Neural cell (in vitro differentiated cells): ENCODE results near the gene ACSM6. TPM values are rescaled to one million over a fixed set of nuclear protein-coding genes. Genes with fewer than 3 reads are reported as not detected.

Experiments
- H2AFZ ChIP-seq: fragments of 200-600, 300-800 bp; sonication (generic), shearing (Covaris generic); 2 replicates; pipeline ENCODE4 v1.6.0; 2014; ENCODE audit warnings: low read depth, mild to moderate bottlenecking, antibody characterized with exemption, low read length, moderate library complexity
- H3F3A ChIP-seq: fragments of 200-600 bp; shearing (Covaris generic); 2 replicates; pipeline ENCODE4 v1.6.1; 2016; ENCODE audit warnings: mild to moderate bottlenecking, moderate library complexity, mixed read lengths, antibody characterized with exemption, low read length; ENCODE audit not compliant: insufficient read depth, poor library complexity, severe bottlenecking
- H3K27ac ChIP-seq: fragments of 200-600, 300-800 bp; sonication (generic), shearing (Covaris generic); 2 replicates; pipeline ENCODE4 v1.5.1; 2014; ENCODE audit warnings: mild to moderate bottlenecking, low read length, moderate library complexity
- H3K27me3 ChIP-seq: fragments of 300-800, 200-600 bp; sonication (generic), shearing (Covaris generic); 2 replicates; pipeline ENCODE4 v1.6.0; 2014; ENCODE audit warnings: mild to moderate bottlenecking, low read depth, low read length, moderate library complexity; ENCODE audit not compliant: insufficient read depth
- H3K36me3 ChIP-seq: fragments of 300-800, 200-600 bp; sonication (generic), shearing (Covaris generic); 2 replicates; pipeline ENCODE4 v1.5.1; 2014; ENCODE audit warnings: mild to moderate bottlenecking, antibody characterized with exemption, low read length, moderate library complexity; ENCODE audit not compliant: insufficient read depth
- H3K4me2 ChIP-seq: fragments of 300-800, 200-600 bp; sonication (generic), shearing (Covaris generic); 2 replicates; pipeline ENCODE4 v1.6.0; 2014; ENCODE audit warnings: mild to moderate bottlenecking, low read length
- H3K4me3 ChIP-seq: fragments of 300-800, 200-600 bp; sonication (generic), shearing (Covaris generic); 2 replicates; pipeline ENCODE4 v1.5.1; 2014; ENCODE audit warnings: mild to moderate bottlenecking, low read length, moderate library complexity
- H3K79me2 ChIP-seq: fragments of 200-600 bp; shearing (Covaris generic); replicated peaks from 2 replicates; pipeline ENCODE4 v1.6.0; 2014; ENCODE audit warnings: mild to moderate bottlenecking, low read length, moderate library complexity; ENCODE audit not compliant: insufficient read depth
- H3K9ac ChIP-seq: fragments of 300-800, 200-600 bp; sonication (generic), shearing (Covaris generic); 2 replicates; pipeline ENCODE4 v1.6.1; 2016; ENCODE audit warnings: mild to moderate bottlenecking, low read length, mixed read lengths
- H3K9me2 ChIP-seq: fragments of 200-600 bp; shearing (Covaris generic); 2 replicates; pipeline ENCODE4 v1.6.1; 2016; ENCODE audit warnings: mild to moderate bottlenecking, low read length, mixed read lengths; ENCODE audit not compliant: insufficient read depth
- H3K9me3 ChIP-seq: fragments of 200-600, 300-800 bp; sonication (generic), shearing (Covaris generic); 2 replicates; pipeline ENCODE4 v1.6.1; 2016; ENCODE audit warnings: mild to moderate bottlenecking, mixed run types, low read length, moderate library complexity, mixed read lengths
- H4K20me1 ChIP-seq: fragments of 200-600 bp; shearing (Covaris generic); 2 replicates; pipeline ENCODE4 v1.6.1; 2016; ENCODE audit warnings: mild to moderate bottlenecking, mixed run types; ENCODE audit not compliant: insufficient read depth
- CTCF ChIP-seq: fragments of 450-650 bp; IDR thresholded peaks from 2 replicates; pipeline ENCODE4 v1.5.1; 2014; ENCODE audit warnings: antibody characterized with exemption, mild to moderate bottlenecking, moderate library complexity; ENCODE audit not compliant: poor library complexity, severe bottlenecking
- EP300 ChIP-seq: fragments of 450-650 bp; conservative IDR thresholded peaks from 2 replicates; pipeline ENCODE4 v1.6.1; 2014; ENCODE audit warnings: antibody characterized with exemption, mild to moderate bottlenecking, moderate library complexity; ENCODE audit not compliant: poor library complexity, severe bottlenecking
- EZH2 ChIP-seq: fragments of 200-600, 300-800 bp; shearing (Covaris generic), sonication (generic); IDR thresholded peaks from 2 replicates; pipeline ENCODE4 v1.6.1; 2014; ENCODE audit warnings: antibody characterized with exemption, low read length, borderline replicate concordance, mild to moderate bottlenecking; ENCODE audit not compliant: insufficient read depth, poor library complexity, severe bottlenecking
- MXI1 ChIP-seq: fragments of 450-650 bp; conservative IDR thresholded peaks from 2 replicates; pipeline ENCODE4 v1.6.1; 2014; ENCODE audit warnings: antibody characterized with exemption, mild to moderate bottlenecking; ENCODE audit not compliant: poor library complexity, severe bottlenecking
- POLR2AphosphoS5 ChIP-seq: IDR thresholded peaks from 2 replicates; pipeline ENCODE4 v1.6.1; 2012
- RAD21 ChIP-seq: fragments of 450-650 bp; conservative IDR thresholded peaks from 2 replicates; pipeline ENCODE4 v1.6.1; 2014; ENCODE audit warnings: antibody characterized with exemption, mild to moderate bottlenecking, moderate library complexity
- SMC3 ChIP-seq: fragments of 450-650 bp; conservative IDR thresholded peaks from 2 replicates; pipeline ENCODE4 v1.6.1; 2014; ENCODE audit warnings: antibody characterized with exemption, mild to moderate bottlenecking, moderate library complexity; ENCODE audit not compliant: poor library complexity
- TAF1 ChIP-seq: IDR thresholded peaks from 2 replicates; pipeline ENCODE4 v1.6.1; 2012; ENCODE audit warnings: low read depth
- polyA plus RNA-seq: library from polyadenylated mRNA; depleted of rRNA; stranded (reverse); fragments of >200 nt; gene quantifications from 2 replicates; pipeline ENCODE4 v1.2.3, GENCODE V29; 2014
- TF ChIP-seq, protein P1 (sequence below): IDR thresholded peaks from 2 replicates; pipeline ENCODE4 v1.6.1; 2012; ENCODE audit warnings: borderline replicate concordance

The ACSM6 gene
- polyA plus RNA-seq, 1 donor from 2014 or later, result not detected

- TF ChIP-seq, protein P1, sequence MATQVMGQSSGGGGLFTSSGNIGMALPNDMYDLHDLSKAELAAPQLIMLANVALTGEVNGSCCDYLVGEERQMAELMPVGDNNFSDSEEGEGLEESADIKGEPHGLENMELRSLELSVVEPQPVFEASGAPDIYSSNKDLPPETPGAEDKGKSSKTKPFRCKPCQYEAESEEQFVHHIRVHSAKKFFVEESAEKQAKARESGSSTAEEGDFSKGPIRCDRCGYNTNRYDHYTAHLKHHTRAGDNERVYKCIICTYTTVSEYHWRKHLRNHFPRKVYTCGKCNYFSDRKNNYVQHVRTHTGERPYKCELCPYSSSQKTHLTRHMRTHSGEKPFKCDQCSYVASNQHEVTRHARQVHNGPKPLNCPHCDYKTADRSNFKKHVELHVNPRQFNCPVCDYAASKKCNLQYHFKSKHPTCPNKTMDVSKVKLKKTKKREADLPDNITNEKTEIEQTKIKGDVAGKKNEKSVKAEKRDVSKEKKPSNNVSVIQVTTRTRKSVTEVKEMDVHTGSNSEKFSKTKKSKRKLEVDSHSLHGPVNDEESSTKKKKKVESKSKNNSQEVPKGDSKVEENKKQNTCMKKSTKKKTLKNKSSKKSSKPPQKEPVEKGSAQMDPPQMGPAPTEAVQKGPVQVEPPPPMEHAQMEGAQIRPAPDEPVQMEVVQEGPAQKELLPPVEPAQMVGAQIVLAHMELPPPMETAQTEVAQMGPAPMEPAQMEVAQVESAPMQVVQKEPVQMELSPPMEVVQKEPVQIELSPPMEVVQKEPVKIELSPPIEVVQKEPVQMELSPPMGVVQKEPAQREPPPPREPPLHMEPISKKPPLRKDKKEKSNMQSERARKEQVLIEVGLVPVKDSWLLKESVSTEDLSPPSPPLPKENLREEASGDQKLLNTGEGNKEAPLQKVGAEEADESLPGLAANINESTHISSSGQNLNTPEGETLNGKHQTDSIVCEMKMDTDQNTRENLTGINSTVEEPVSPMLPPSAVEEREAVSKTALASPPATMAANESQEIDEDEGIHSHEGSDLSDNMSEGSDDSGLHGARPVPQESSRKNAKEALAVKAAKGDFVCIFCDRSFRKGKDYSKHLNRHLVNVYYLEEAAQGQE, result no peak
- no peak for TF ChIP-seq MXI1
- TF ChIP-seq EZH2, result no peak
- no peak for TF ChIP-seq CTCF
- TF ChIP-seq EP300, result no peak
- no peak for TF ChIP-seq POLR2AphosphoS5
- no peak for TF ChIP-seq SMC3
- no peak for TF ChIP-seq RAD21
- no peak for TF ChIP-seq TAF1
- Histone ChIP-seq H3F3A (no peaks in the 10 kb centered on the region), H3K27me3 (no peaks in the 10 kb centered on the region), H3K79me2 (no peaks in the 10 kb centered on the region), H3K4me2 (no peak overlapping the region), H3K27ac (no peak overlapping the region), H3K36me3 (no peaks in the 10 kb centered on the region), H3K9me3 (no peaks in the 10 kb centered on the region), H3K9me2 (no peaks in the 10 kb centered on the region), H3K4me3 (no peak overlapping the region), H4K20me1 (no peaks in the 10 kb centered on the region), H2AFZ (no peak overlapping the region), H3K9ac (no peak overlapping the region)
These were observed 73.2 kb downstream of the ACSM6 start for GRCh38 chr10:95267251-95267650.

DNA sequence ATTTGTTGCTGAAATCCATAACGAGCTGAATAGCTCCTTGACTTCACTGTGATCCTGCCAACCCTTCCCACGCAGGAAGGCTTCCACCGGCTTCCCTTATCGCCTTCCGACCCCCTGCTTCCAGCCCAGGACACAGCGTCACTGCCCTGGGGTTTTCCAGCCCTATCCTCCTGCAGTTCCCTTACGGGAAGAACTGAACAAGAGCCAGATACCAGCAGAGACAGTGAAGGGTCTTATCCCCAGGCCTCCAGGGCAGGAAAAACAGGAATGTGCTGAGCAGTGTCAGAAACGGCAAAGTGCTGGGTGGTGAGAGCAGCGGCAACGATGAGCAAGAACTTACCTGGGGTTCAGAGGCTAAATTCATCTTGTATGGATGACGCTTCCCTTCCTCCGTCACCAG lies 74.4 kb downstream of the ACSM6 start:
- Histone ChIP-seq H3K27ac (no peak overlapping the region), H3K36me3 (no peaks in the 10 kb centered on the region)

More for the DNA sequence above, 74.4 kb downstream of the ACSM6 start:
- no peak overlapping the region for H2AFZ ChIP-seq
- no peak for TF ChIP-seq TAF1
- no peaks in the 10 kb centered on the region for H3F3A ChIP-seq
- H3K9me2 ChIP-seq, result no peaks in the 10 kb centered on the region
- H3K79me2 ChIP-seq, result no peaks in the 10 kb centered on the region
- no peaks in the 10 kb centered on the region for H4K20me1 ChIP-seq
- no peak overlapping the region for H3K4me2 ChIP-seq
- no peaks in the 10 kb centered on the region for H3K9me3 ChIP-seq
- H3K9ac ChIP-seq, result no peak overlapping the region
- H3K4me3 ChIP-seq, result no peak overlapping the region
- no peaks in the 10 kb centered on the region for H3K27me3 ChIP-seq
